Suprapubic skin (tissue), 4 donors: ENCODE results near the gene IL24. TPM values are rescaled to one million over a fixed set of nuclear protein-coding genes. Genes with fewer than 3 reads are reported as not detected.

Experiments
- DNase-seq, 2 donors: peaks; one replicate each; pipeline ENCODE4 v3.0.0-alpha.2; 2019; ENCODE audit warnings: low spot score in 2 of 2
- H3K27ac ChIP-seq: fragments of 200-600 bp; sonication (generic); one replicate; pipeline ENCODE4 v1.5.1; 2019
- H3K27me3 ChIP-seq: fragments of 200-600 bp; sonication (generic); one replicate; pipeline ENCODE4 v1.5.1; 2019
- H3K36me3 ChIP-seq: fragments of 200-600 bp; sonication (generic); one replicate; pipeline ENCODE4 v1.5.1; 2019
- H3K4me1 ChIP-seq: fragments of 200-600 bp; sonication (generic); one replicate; pipeline ENCODE4 v1.5.1; 2019
- H3K4me3 ChIP-seq: fragments of 200-600 bp; sonication (generic); one replicate; pipeline ENCODE4 v1.5.1; 2019; ENCODE audit warnings: mild to moderate bottlenecking
- H3K9me3 ChIP-seq: fragments of 200-600 bp; sonication (generic); one replicate; pipeline ENCODE4 v1.5.1; 2019
- CTCF ChIP-seq, 2 donors: fragments of 200-600 bp in 1 of 2; fragments of 450-650 bp in 1 of 2; sonication (generic) in 1 of 2; IDR thresholded peaks; one replicate each; pipeline ENCODE4 v1.5.1; 2016 to 2019; ENCODE audit warnings: antibody characterized with exemption in 2 of 2, mild to moderate bottlenecking in 1 of 2, moderate library complexity in 1 of 2
- EP300 ChIP-seq: sonication (generic); formaldehyde crosslinking; IDR thresholded peaks from one replicate; pipeline ENCODE4 v1.6.1; 2017; ENCODE audit warnings: antibody characterized with exemption
- POLR2A ChIP-seq, 2 donors: fragments of 450-650 bp; IDR thresholded peaks; one replicate each; pipeline ENCODE4 v1.6.1; 2017; ENCODE audit warnings: antibody characterized with exemption in 2 of 2, mild to moderate bottlenecking in 2 of 2, moderate library complexity in 2 of 2
- POLR2AphosphoS5 ChIP-seq, 3 donors: sonication (generic); formaldehyde crosslinking; IDR thresholded peaks; one replicate each; pipeline ENCODE4 v1.6.1; 2017; ENCODE audit warnings: antibody characterized with exemption in 3 of 3
- WGBS: methylation state at CpG from one replicate; pipeline ENCODE4 v1.1.5; 2018; 5-methylcytosine and 5-hydroxymethylcytosine counted together
- total RNA-seq, 4 donors: library from RNA; depleted of rRNA; stranded (reverse); fragments of >200 nt; gene quantifications; one replicate each; pipeline ENCODE4 v1.1.0, GENCODE V29; 2016

The IL24 gene
- total RNA-seq, 4 donors from 2014 or later, result not detected

GRCh38 chr1:206930210-206930798 lies 33.1 kb downstream of the IL24 start:
- H3K36me3 ChIP-seq, result no peaks in the 10 kb centered on the region
- TF ChIP-seq POLR2AphosphoS5 (IDR thresholded peaks at IDR 0.05), result no peak
- no peak for TF ChIP-seq POLR2A (IDR thresholded peaks at IDR 0.05)
- no peak for TF ChIP-seq EP300
- TF ChIP-seq CTCF (IDR thresholded peaks at IDR 0.05), result no peak
- H3K27ac ChIP-seq, result no peak overlapping the region
- no peaks in the 10 kb centered on the region for H3K9me3 ChIP-seq
- H3K4me1 ChIP-seq, result no peaks in the 10 kb centered on the region
- H3K27me3 ChIP-seq, result no peaks in the 10 kb centered on the region
- DNase-seq, result no peak
- no peak overlapping the region for H3K4me3 ChIP-seq
- WGBS, result 73% methylated on average over 17 of the region's 17 CpGs

- TF ChIP-seq POLR2AphosphoS5 (IDR thresholded peaks at IDR 0.05), result no peak
- Histone ChIP-seq H3K36me3 (no peaks in the 10 kb centered on the region), H3K27me3 (no peaks in the 10 kb centered on the region), H3K4me1 (no peaks in the 10 kb centered on the region), H3K27ac (no peak overlapping the region), H3K4me3 (no peak overlapping the region), H3K9me3 (no peaks in the 10 kb centered on the region)
- 89% methylated on average over 6 of the region's 6 CpGs for WGBS
- DNase-seq, result no peak
Observed at GRCh38 chr1:206931709-206932108, 34.5 kb downstream of the IL24 start.

GRCh38 chr1:206932177-206932576 lies 34.9 kb downstream of the IL24 start:
- TF ChIP-seq EP300 (no peak), CTCF (IDR thresholded peaks at IDR 0.05) (no peak), POLR2AphosphoS5 (IDR thresholded peaks at IDR 0.05) (no peak), POLR2A (IDR thresholded peaks at IDR 0.05) (no peak)
- Histone ChIP-seq H3K4me1 (no peaks in the 10 kb centered on the region), H3K36me3 (no peaks in the 10 kb centered on the region), H3K9me3 (no peaks in the 10 kb centered on the region), H3K4me3 (no peak overlapping the region), H3K27me3 (no peaks in the 10 kb centered on the region), H3K27ac (no peak overlapping the region)
- no peak for DNase-seq
- WGBS, result 68% methylated on average over 8 of the region's 8 CpGs

- Histone ChIP-seq H3K4me3 (no peak overlapping the region), H3K36me3 (no peaks in the 10 kb centered on the region), H3K27me3 (no peaks in the 10 kb centered on the region), H3K9me3 (no peaks in the 10 kb centered on the region), H3K4me1 (no peaks in the 10 kb centered on the region), H3K27ac (no peak overlapping the region)
- 81% methylated on average over 8 of the region's 8 CpGs for WGBS
- no peak for DNase-seq
- TF ChIP-seq POLR2AphosphoS5 (IDR thresholded peaks at IDR 0.05) (no peak), POLR2A (IDR thresholded peaks at IDR 0.05) (no peak), EP300 (no peak), CTCF (IDR thresholded peaks at IDR 0.05) (peak in 1 of 2 donors; percentile 19)
Observed at GRCh38 chr1:206933333-206933945, 36.2 kb downstream of the IL24 start.

GRCh38 chr1:206935491-206936067 lies 38.3 kb downstream of the IL24 start:
- no peak for DNase-seq
- 72% methylated on average over 19 of the region's 19 CpGs for WGBS
- Histone ChIP-seq H3K27me3 (no peaks in the 10 kb centered on the region), H3K4me1 (peaks cover 7% of the 10 kb centered on the region), H3K9me3 (no peaks in the 10 kb centered on the region), H3K4me3 (no peak overlapping the region), H3K36me3 (no peaks in the 10 kb centered on the region), H3K27ac (no peak overlapping the region)
- peak in 1 of 2 donors; percentile 17 for TF ChIP-seq CTCF (IDR thresholded peaks at IDR 0.05)
- TF ChIP-seq POLR2A (IDR thresholded peaks at IDR 0.05), result no peak
